ES-I3 (cell line): ENCODE results near the gene VIPR2.
"Not testable (repeated sequence)": the region's sequence is repeated elsewhere in the genome, so short reads cannot be mapped to it uniquely, and the experiment has no call there.

Experiments used
- H3K36me3 ChIP-seq: 2 replicates; pipeline ENCODE4 v1.6.1; 2013; ENCODE audit warnings: mild to moderate bottlenecking, low read length, control low read depth, moderate library complexity; ENCODE audit not compliant: insufficient read depth
- H3K4me1 ChIP-seq: 2 replicates; pipeline ENCODE4 v1.6.1; 2013; ENCODE audit warnings: mild to moderate bottlenecking, control low read depth, low read length; ENCODE audit not compliant: insufficient read depth
- H3K9ac ChIP-seq: 2 replicates; pipeline ENCODE4 v1.6.1; 2013; ENCODE audit warnings: low read depth, mild to moderate bottlenecking, low read length, moderate library complexity
- H3K9me3 ChIP-seq: 2 replicates; pipeline ENCODE4 v1.6.1; 2013; ENCODE audit warnings: mild to moderate bottlenecking, low read length, moderate library complexity; ENCODE audit not compliant: control insufficient read depth, insufficient read depth

The VIPR2 gene

GRCh38 chr7:159139202-159139601, 5.5 kb downstream of the VIPR2 start:
- Histone ChIP-seq H3K36me3 (no peaks in the 10 kb centered on the region), H3K9me3 (no peaks in the 10 kb centered on the region; the same call in 1 of the 2 replicates), H3K4me1 (peaks cover 14% of the 10 kb centered on the region)

GRCh38 chr7:159138508-159138907, 6.2 kb downstream of the VIPR2 start:
- H3K4me1 ChIP-seq: peaks cover 14% of the 10 kb centered on the region
- H3K9ac ChIP-seq: no peak overlapping the region
- no peaks in the 10 kb centered on the region for H3K36me3 ChIP-seq
- H3K9me3 ChIP-seq: no peaks in the 10 kb centered on the region; the same call in 1 of the 2 replicates

More at GRCh38 chr7:159139202-159139601, 5.5 kb downstream of the VIPR2 start:
- no peak overlapping the region for H3K9ac ChIP-seq

DNA sequence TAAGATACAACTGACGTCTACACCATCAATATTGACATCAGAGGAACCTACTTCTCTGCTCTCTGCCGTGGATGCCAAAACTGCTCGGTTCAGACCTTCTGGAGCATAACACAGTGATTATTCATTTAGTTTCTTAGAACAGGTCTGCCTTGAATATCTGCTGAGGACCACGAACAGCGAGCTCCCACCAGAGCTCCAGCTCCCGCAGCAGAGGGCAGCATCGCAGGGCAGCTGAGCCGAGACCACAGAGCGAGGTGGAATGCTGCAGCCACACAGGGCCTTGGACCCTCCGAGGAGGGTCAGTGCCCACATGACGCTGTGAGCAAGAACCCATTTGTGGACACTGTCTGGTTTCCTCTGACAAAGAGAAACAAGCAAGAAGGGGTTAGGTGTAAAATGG, 6.8 kb downstream of the VIPR2 start:
- H3K36me3 ChIP-seq: no peaks in the 10 kb centered on the region
- peaks cover 14% of the 10 kb centered on the region for H3K4me1 ChIP-seq
- no peaks in the 10 kb centered on the region; the same call in 1 of the 2 replicates for H3K9me3 ChIP-seq
- H3K9ac ChIP-seq: no peak overlapping the region

DNA sequence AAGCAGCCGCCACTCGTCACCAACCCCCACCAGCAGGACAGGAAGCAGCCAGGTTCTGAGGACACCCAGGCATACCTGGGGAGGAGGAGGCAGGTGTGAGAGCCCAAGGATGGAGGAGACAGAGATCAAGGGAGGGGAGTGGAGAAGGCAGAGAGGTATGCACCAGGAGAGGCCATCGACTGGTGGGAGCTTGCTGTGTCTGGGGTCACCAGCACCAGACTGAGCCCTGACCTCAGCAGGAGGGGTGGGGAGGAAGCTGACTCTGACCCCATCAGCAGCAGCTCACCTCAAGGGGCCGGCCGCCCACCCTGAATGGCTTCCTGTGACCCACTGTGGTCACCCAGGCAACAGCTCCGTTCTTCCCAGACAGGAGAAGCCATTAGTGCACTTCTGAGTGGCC, 7.8 kb downstream of the VIPR2 start:
- H3K36me3 ChIP-seq: no peaks in the 10 kb centered on the region
- no peak overlapping the region for H3K9ac ChIP-seq
- H3K9me3 ChIP-seq: no peaks in the 10 kb centered on the region; the same call in 1 of the 2 replicates
- peaks cover 7% of the 10 kb centered on the region for H3K4me1 ChIP-seq

DNA sequence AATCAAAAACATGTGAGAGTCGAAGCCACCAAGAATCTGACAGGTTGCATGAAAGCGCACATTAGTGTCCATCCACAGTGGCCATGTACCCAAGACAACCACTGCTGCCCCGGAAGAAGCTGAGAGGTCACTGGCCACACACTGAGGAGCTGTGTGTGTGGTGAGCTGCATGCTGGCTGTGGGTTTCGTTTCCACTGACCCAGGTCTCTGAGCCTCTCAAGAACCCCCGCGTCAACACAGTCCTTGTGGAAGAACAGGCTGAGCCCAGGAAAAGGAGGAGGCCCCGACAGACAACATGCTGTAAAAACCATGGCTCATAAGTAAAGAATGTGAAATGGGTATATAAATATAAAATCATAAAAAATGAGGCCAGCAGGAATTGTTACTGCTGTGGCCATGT, 8.2 kb downstream of the VIPR2 start:
- H3K9ac ChIP-seq: no peak overlapping the region
- 0 out of 2 replicates have a peak, but pooled peaks cover 5% of the 10 kb centered on the region for H3K4me1 ChIP-seq
- H3K9me3 ChIP-seq: no peaks in the 10 kb centered on the region; the same call in 1 of the 2 replicates
- H3K36me3 ChIP-seq: no peaks in the 10 kb centered on the region

- no peak overlapping the region for H3K9ac ChIP-seq
- 0 out of 2 replicates have a peak, but pooled peaks cover 5% of the 10 kb centered on the region for H3K4me1 ChIP-seq
- H3K36me3 ChIP-seq: no peaks in the 10 kb centered on the region
- no peaks in the 10 kb centered on the region; the same call in 1 of the 2 replicates for H3K9me3 ChIP-seq
Measured at GRCh38 chr7:159136013-159136412, 8.7 kb downstream of the VIPR2 start.

GRCh38 chr7:159132670-159133443, 11.8 kb downstream of the VIPR2 start:
- not testable (repeated sequence) for H3K9me3 ChIP-seq, H3K9ac ChIP-seq, H3K4me1 ChIP-seq, H3K36me3 ChIP-seq

DNA sequence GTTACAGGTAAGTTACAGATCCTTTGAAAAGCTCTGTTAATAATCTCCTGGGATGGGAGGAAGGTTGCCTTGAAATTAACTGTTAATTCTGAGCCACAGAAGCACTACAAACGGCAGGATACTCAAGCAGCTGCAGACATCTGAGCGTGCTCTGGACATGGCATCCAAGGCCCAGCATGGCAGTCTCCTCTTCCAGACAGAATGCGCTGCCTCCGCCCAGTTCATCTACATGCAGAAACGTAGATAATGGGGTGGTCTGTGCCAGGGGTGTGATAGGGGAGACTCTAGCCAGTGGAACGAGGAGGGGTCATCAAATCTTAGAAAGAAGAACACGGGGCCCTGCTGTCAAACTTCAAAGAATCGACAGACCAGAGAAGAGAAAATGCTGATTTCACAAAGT, 13.8 kb downstream of the VIPR2 start:
- Histone ChIP-seq H3K4me1 (no peaks in the 10 kb centered on the region), H3K9me3 (no peaks in the 10 kb centered on the region), H3K9ac (no peak overlapping the region), H3K36me3 (no peaks in the 10 kb centered on the region)

- no peaks in the 10 kb centered on the region for H3K4me1 ChIP-seq
- no peak overlapping the region for H3K9ac ChIP-seq
- H3K9me3 ChIP-seq: no peaks in the 10 kb centered on the region
- H3K36me3 ChIP-seq: no peaks in the 10 kb centered on the region
Measured at GRCh38 chr7:159130199-159130775, 14.4 kb downstream of the VIPR2 start.

DNA sequence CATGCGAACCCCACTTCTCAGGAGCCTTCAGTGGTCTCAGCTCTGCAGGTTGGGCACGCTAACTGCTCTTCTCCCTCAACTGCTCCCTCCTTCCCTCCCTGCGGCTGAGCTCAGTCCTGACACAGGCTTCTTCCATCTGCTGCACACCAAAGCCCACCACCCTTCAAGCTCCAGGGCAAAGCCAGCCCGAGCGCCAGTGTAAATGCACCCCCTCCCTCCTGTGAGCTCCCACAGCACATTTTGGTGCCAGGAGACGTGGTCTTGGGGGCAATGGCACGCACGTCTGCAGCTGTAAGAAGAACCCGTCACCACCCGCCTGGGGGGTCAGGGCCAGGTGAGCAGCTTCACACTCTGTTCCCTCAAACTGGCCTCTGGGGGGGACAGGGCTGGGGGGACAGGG, 15.9 kb downstream of the VIPR2 start:
- Histone ChIP-seq H3K4me1 (no peaks in the 10 kb centered on the region), H3K9ac (no peak overlapping the region), H3K9me3 (no peaks in the 10 kb centered on the region), H3K36me3 (no peaks in the 10 kb centered on the region)

GRCh38 chr7:159127691-159128642, 16.7 kb downstream of the VIPR2 start:
- Histone ChIP-seq H3K9ac (no peak overlapping the region), H3K9me3 (no peaks in the 10 kb centered on the region), H3K4me1 (no peaks in the 10 kb centered on the region), H3K36me3 (no peaks in the 10 kb centered on the region)

DNA sequence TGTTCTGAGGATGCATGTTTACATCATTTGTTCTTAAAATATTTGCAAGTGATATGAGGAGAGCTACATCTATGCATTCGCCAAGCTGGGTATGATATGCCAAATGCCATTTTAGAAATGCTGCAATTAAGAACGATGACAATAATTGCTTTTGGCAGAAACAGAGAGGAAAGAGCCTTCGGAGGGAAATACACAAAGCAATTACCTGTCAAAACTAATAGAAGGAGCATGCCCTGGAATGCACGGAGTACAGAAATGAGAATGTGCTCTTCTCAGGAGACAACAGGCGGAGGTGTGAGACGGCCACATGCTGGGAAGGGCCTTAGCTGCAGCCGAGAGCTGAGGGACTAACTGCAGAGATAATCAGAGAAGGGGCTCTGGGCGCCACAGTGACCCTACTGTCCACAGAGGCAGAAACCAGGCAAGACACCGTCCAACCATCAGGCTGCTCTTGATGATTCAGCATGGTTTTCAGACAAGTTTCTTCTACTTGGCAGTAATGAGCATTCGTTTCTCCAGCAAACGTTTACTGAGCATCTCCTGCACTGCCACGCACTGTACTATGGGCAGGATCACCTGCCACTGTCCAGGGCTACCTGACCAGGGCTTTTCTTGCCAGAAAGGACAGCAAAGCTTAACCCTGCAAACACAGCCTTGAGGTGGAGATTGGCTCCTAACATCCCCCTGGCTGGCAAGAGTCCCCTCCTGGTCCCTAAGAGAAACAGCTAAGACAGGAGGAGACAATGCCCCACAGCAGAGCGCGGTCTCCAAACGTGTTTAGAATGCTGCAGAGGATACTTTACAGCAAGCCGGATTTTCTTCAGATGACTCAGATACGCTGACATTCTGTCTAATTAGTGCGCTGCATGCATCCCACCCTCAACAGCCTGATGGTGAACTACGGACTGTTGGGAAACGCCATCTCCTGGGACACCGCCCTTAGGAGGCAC, 18.1 kb downstream of the VIPR2 start:
- no peaks in the 10 kb centered on the region for H3K9me3 ChIP-seq
- no peaks in the 10 kb centered on the region for H3K4me1 ChIP-seq
- H3K36me3 ChIP-seq: no peaks in the 10 kb centered on the region
- H3K9ac ChIP-seq: no peak overlapping the region

GRCh38 chr7:159125955-159126270, 18.8 kb downstream of the VIPR2 start:
- H3K9ac ChIP-seq: no peak overlapping the region
- no peaks in the 10 kb centered on the region for H3K9me3 ChIP-seq
- no peaks in the 10 kb centered on the region for H3K36me3 ChIP-seq
- H3K4me1 ChIP-seq: no peaks in the 10 kb centered on the region
